Measurements from ENCODE around the gene CD68. TPM values are rescaled to one million over a fixed set of nuclear protein-coding genes. Genes with fewer than 3 reads are reported as not detected.
A peak's percentile ranks its signal among the peaks of the same experiment; 100 is the strongest.

The CD68 gene
- total RNA-seq, 1 donor from 2014 or later, result 667 TPM

DNA sequence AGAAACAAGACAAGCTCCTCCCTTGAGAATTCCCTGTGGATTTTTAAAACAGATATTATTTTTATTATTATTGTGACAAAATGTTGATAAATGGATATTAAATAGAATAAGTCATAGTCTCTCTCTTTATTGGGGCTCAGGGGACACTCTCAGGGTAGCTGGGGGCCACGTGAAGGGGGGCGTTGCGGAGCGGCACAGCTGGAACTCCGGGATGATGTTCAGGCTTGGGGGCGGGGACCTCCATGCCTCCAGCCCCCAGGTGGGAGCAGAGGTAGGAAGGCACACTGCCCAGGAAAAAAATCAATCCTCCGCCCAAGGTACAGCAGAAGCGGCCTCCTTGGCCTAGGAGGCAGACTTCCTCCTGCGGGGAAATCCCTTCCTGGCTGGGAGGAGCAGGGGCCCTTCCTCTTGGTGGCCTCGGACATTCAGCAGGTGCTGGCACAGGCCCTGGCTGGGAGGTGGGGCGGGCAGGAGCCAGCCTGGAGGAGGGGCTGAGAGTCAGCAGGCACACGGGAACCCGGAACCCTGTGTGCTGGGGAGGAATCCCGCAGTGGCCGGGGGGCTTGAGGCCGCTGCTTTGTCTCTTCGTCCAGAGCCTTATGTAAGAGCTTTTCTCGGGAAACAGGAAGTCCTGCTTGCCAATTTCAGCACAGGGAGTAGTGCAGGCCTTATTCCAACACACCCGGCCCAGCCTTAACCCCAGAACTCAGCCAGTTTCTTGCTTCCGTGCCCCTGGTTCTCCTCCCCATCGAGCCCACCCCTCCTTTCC, 21.5 kb upstream of the CD68 start:
- H3K4me1 ChIP-seq, result peaks cover 58% of the 10 kb centered on the region
- DNase-seq (peak; percentile 96), ATAC-seq (peak; percentile 78 to 82)
- peak overlapping the region; percentile 95 for H3K27ac ChIP-seq
- peak overlapping the region; percentile 94 for H3K4me3 ChIP-seq
- H3K36me3 ChIP-seq, result peaks cover 8% of the 10 kb centered on the region
- no peaks in the 10 kb centered on the region for H3K27me3 ChIP-seq (ENCODE audit: low read depth)
- TF ChIP-seq, protein P1, sequence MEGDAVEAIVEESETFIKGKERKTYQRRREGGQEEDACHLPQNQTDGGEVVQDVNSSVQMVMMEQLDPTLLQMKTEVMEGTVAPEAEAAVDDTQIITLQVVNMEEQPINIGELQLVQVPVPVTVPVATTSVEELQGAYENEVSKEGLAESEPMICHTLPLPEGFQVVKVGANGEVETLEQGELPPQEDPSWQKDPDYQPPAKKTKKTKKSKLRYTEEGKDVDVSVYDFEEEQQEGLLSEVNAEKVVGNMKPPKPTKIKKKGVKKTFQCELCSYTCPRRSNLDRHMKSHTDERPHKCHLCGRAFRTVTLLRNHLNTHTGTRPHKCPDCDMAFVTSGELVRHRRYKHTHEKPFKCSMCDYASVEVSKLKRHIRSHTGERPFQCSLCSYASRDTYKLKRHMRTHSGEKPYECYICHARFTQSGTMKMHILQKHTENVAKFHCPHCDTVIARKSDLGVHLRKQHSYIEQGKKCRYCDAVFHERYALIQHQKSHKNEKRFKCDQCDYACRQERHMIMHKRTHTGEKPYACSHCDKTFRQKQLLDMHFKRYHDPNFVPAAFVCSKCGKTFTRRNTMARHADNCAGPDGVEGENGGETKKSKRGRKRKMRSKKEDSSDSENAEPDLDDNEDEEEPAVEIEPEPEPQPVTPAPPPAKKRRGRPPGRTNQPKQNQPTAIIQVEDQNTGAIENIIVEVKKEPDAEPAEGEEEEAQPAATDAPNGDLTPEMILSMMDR (IDR thresholded peaks at IDR 0.05), result peak; percentile 10
- no peaks in the 10 kb centered on the region for H3K9me3 ChIP-seq
- intact Hi-C loops (cut with DNase I), result no loop called here

DNA sequence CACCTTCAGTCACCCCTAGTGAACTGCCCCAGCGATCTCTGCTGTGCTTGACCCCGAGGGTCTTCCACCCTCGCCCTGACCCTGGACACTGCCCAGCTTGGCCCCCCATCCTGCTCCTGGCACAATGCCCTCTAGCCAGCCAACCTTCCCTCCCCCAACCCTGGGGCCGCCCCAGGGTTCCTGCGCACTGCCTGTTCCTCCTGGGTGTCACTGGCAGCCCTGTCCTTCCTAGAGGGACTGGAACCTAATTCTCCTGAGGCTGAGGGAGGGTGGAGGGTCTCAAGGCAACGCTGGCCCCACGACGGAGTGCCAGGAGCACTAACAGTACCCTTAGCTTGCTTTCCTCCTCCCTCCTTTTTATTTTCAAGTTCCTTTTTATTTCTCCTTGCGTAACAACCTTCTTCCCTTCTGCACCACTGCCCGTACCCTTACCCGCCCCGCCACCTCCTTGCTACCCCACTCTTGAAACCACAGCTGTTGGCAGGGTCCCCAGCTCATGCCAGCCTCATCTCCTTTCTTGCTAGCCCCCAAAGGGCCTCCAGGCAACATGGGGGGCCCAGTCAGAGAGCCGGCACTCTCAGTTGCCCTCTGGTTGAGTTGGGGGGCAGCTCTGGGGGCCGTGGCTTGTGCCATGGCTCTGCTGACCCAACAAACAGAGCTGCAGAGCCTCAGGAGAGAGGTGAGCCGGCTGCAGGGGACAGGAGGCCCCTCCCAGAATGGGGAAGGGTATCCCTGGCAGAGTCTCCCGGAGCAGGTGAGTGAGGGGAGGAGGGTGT, 20.7 kb upstream of the CD68 start, which contains the start of gene TNFSF13:
TNFSF13 (plus strand) TSS at position 207 of the 776 bp plus-strand sequence; CDS start at position 497, 290 bp downstream.
- peak within 1 kb of the TSS; percentile 94 for H3K4me3 ChIP-seq
- peak; percentile 79 for DNase-seq
- no peaks in the 10 kb centered on the region for H3K27me3 ChIP-seq (ENCODE audit: low read depth)
- intact Hi-C loops (cut with DNase I), result no loop called here
- no peaks in the 10 kb centered on the region for H3K9me3 ChIP-seq
- H3K4me1 ChIP-seq, result peaks cover 66% of the 10 kb centered on the region
- H3K27ac ChIP-seq, result peak within 1 kb of the TSS; percentile 95
- TF ChIP-seq, protein P1 (IDR thresholded peaks at IDR 0.05), result no peak
- ATAC-seq, result peak; percentile 31 to 33
- H3K36me3 ChIP-seq, result peaks cover 15% of the 10 kb centered on the region

DNA sequence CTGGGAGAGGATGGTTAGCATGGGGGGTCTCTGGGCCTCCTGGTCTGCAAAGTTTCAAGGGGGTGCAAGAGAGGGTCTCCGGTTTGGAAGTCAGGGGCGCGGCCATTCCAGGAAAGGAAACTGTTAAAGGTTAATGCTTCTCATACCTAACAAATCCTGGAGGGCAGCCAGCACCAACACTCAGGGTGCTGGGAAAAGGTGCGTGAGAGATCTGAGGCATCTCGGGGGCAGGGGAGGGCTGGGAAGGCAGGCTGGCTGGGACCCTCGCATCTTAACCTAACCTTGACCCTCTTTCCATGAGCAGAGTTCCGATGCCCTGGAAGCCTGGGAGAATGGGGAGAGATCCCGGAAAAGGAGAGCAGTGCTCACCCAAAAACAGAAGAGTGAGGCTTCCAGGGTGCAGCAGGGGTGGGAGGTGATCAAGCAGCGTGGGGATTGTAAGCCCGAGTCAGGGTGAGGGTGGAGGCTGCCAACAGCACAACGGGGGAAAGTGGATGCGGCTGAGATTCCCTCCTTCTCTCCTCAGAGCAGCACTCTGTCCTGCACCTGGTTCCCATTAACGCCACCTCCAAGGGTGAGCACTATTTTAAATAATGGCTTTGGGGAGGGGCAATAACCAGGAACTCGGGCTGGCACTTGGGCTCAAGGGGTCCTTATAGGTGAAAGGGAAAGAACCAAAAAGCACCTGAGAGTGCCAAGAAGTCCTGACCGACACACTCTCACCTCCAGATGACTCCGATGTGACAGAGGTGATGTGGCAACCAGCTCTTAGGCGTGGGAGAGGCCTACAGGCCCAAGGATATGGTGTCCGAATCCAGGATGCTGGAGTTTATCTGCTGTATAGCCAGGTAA, 19.9 kb upstream of the CD68 start:
- H3K27ac ChIP-seq, result peak overlapping the region; percentile 95
- H3K4me1 ChIP-seq, result peaks cover 72% of the 10 kb centered on the region
- H3K27me3 ChIP-seq (ENCODE audit: low read depth), result no peaks in the 10 kb centered on the region
- DNase-seq (peak; percentile 75), ATAC-seq (peak; percentile 3 to 11)
- intact Hi-C loops (cut with DNase I), result no loop called here
- no peaks in the 10 kb centered on the region for H3K9me3 ChIP-seq
- TF ChIP-seq, protein P1 (IDR thresholded peaks at IDR 0.05), result no peak
- H3K4me3 ChIP-seq, result peak overlapping the region; percentile 94
- peaks cover 23% of the 10 kb centered on the region for H3K36me3 ChIP-seq

DNA sequence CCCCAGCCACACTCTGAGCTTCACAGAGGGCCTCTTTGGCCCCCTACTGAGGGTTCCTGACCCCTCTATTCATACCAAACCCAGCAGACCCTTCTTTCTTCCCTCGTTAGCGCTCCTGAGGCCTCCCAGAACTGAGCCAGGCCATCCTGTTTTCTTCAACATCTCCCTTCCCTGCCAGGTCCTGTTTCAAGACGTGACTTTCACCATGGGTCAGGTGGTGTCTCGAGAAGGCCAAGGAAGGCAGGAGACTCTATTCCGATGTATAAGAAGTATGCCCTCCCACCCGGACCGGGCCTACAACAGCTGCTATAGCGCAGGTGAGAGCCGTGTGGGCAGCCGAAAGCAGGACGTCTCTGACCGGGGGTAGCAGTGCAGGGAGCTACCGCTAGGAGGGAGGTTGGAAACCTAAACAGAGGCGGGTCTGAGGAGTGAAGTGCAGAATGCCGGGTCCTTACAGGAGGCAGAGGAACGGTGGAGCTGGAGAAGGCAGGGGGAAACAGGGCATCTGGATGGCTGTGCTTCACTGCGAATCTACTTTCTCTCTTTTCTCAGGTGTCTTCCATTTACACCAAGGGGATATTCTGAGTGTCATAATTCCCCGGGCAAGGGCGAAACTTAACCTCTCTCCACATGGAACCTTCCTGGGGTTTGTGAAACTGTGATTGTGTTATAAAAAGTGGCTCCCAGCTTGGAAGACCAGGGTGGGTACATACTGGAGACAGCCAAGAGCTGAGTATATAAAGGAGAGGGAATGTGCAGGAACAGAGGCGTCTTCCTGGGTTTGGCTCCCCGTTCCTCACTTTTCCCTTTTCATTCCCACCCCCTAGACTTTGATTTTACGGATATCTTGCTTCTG, 19.0 kb upstream of the CD68 start:
- no peaks in the 10 kb centered on the region for H3K9me3 ChIP-seq
- H3K36me3 ChIP-seq, result peaks cover 32% of the 10 kb centered on the region
- TF ChIP-seq, protein P1 (IDR thresholded peaks at IDR 0.05), result peak; percentile 36
- no peaks in the 10 kb centered on the region for H3K27me3 ChIP-seq (ENCODE audit: low read depth)
- peak; percentile 80 for DNase-seq
- H3K4me1 ChIP-seq, result peaks cover 72% of the 10 kb centered on the region
- peak; percentile 39 to 54 for ATAC-seq
- intact Hi-C loops (cut with DNase I), result no loop called here
- H3K4me3 ChIP-seq, result peak overlapping the region; percentile 94
- peak overlapping the region; percentile 95 for H3K27ac ChIP-seq

All from lower lobe of right lung (tissue), 2 donors.